ENCODE data around the gene COMMD9. TPM values are rescaled to one million over a fixed set of nuclear protein-coding genes. Genes with fewer than 3 reads are reported as not detected.

The COMMD9 gene
- total and polyA plus RNA-seq, 4 donors, result 23.6 to 37.5 (median 29.6) TPM

GRCh38 chr11:36253238-36253637 lies 36.0 kb downstream of the COMMD9 start:
- Histone ChIP-seq H3K4me1 (ENCODE audit: control insufficient read depth in 1 of 2, insufficient read depth in 2 of 2, low read length in 2 of 2) (no peaks in the 10 kb centered on the region), H3K36me3 (ENCODE audit: control insufficient read depth in 1 of 2, insufficient read depth in 2 of 2, low read length in 1 of 2) (no peaks in the 10 kb centered on the region), H3K9me3 (ENCODE audit: control insufficient read depth, low read length) (peaks cover 3% of the 10 kb centered on the region), H3K27ac (ENCODE audit: low read depth in 1 of 2, low read length in 2 of 2) (no peak overlapping the region), H3K4me3 (ENCODE audit: low read length in 2 of 2) (no peak overlapping the region), H3K27me3 (ENCODE audit: control insufficient read depth in 1 of 2, insufficient read depth in 2 of 2, low read length in 1 of 2) (peaks cover 0 to 1% of the 10 kb centered on the region in 2 donors)
- WGBS, 2 donors, result 56 to 67% methylated on average over 5 of the region's 5 CpGs
- ATAC-seq (ENCODE audit: low FRiP score) (no peak), DNase-seq (no peak)
- intact Hi-C loops (cut with DNase I), result no loop called here

GRCh38 chr11:36251823-36252222 lies 37.4 kb downstream of the COMMD9 start:
- no peaks in the 10 kb centered on the region for H3K4me1 ChIP-seq (ENCODE audit: control insufficient read depth in 1 of 2, insufficient read depth in 2 of 2, low read length in 2 of 2)
- ATAC-seq (ENCODE audit: low FRiP score) (no peak), DNase-seq (no peak)
- 75 to 80% methylated on average over 2 of the region's 2 CpGs for WGBS, 2 donors
- no peaks in the 10 kb centered on the region for H3K36me3 ChIP-seq (ENCODE audit: control insufficient read depth in 1 of 2, insufficient read depth in 2 of 2, low read length in 1 of 2)
- H3K4me3 ChIP-seq (ENCODE audit: low read length in 2 of 2), result no peak overlapping the region
- H3K9me3 ChIP-seq (ENCODE audit: control insufficient read depth, low read length), result peaks cover 3% of the 10 kb centered on the region
- intact Hi-C loops (cut with DNase I), result no loop called here
- H3K27ac ChIP-seq (ENCODE audit: low read depth in 1 of 2, low read length in 2 of 2), result no peak overlapping the region
- peaks cover 0 to 1% of the 10 kb centered on the region in 2 donors for H3K27me3 ChIP-seq (ENCODE audit: control insufficient read depth in 1 of 2, insufficient read depth in 2 of 2, low read length in 1 of 2)

GRCh38 chr11:36249246-36249645 lies 40.0 kb downstream of the COMMD9 start:
- Histone ChIP-seq H3K36me3 (ENCODE audit: control insufficient read depth in 1 of 2, insufficient read depth in 2 of 2, low read length in 1 of 2) (no peaks in the 10 kb centered on the region), H3K4me3 (ENCODE audit: low read length in 2 of 2) (no peak overlapping the region), H3K9me3 (ENCODE audit: control insufficient read depth, low read length) (no peaks in the 10 kb centered on the region), H3K27me3 (ENCODE audit: control insufficient read depth in 1 of 2, insufficient read depth in 2 of 2, low read length in 1 of 2) (peaks cover 0 to 1% of the 10 kb centered on the region in 2 donors), H3K4me1 (ENCODE audit: control insufficient read depth in 1 of 2, insufficient read depth in 2 of 2, low read length in 2 of 2) (no peaks in the 10 kb centered on the region), H3K27ac (ENCODE audit: low read depth in 1 of 2, low read length in 2 of 2) (no peak overlapping the region)
- DNase-seq (no peak), ATAC-seq (ENCODE audit: low FRiP score) (no peak)
- WGBS, 2 donors, result 48 to 49% methylated on average over 2 of the region's 2 CpGs
- intact Hi-C loops (cut with DNase I), result no loop called here

- no peaks in the 10 kb centered on the region for H3K4me1 ChIP-seq (ENCODE audit: control insufficient read depth in 1 of 2, insufficient read depth in 2 of 2, low read length in 2 of 2)
- no peaks in the 10 kb centered on the region for H3K9me3 ChIP-seq (ENCODE audit: control insufficient read depth, low read length)
- intact Hi-C loops (cut with DNase I), result no loop called here
- no peak overlapping the region for H3K27ac ChIP-seq (ENCODE audit: low read depth in 1 of 2, low read length in 2 of 2)
- WGBS, 2 donors, result 86% methylated on average over 4 of the region's 4 CpGs
- peaks cover 0 to 1% of the 10 kb centered on the region in 2 donors for H3K27me3 ChIP-seq (ENCODE audit: control insufficient read depth in 1 of 2, insufficient read depth in 2 of 2, low read length in 1 of 2)
- no peaks in the 10 kb centered on the region for H3K36me3 ChIP-seq (ENCODE audit: control insufficient read depth in 1 of 2, insufficient read depth in 2 of 2, low read length in 1 of 2)
- H3K4me3 ChIP-seq (ENCODE audit: low read length in 2 of 2), result no peak overlapping the region
- no peak for DNase-seq
- no peak for ATAC-seq (ENCODE audit: low FRiP score)
These were observed 40.8 kb downstream of the COMMD9 start for GRCh38 chr11:36248436-36248835.

DNA sequence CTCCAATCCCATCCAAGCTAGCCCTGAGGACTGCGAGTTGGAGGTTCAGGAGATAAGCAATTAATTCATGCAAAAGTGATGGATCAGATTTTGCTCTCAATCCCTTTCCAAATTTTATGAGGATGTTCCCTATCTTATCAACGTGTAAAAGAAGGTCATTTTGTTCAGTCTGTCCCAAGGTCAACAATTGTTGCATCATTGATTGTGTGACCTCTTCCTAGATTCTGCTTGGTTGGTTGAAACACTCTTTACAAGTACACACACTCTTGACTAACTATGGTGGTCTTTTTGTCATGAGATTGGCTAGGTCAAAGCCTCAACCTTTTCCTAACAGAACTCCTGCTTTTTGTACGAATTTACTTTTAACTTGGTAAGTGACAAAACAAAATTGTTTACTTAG lies 41.7 kb downstream of the COMMD9 start:
- DNase-seq (no peak), ATAC-seq (ENCODE audit: low FRiP score) (no peak)
- intact Hi-C loops (cut with DNase I), result no loop called here
- H3K27me3 ChIP-seq (ENCODE audit: control insufficient read depth in 1 of 2, insufficient read depth in 2 of 2, low read length in 1 of 2), result peaks cover 0 to 1% of the 10 kb centered on the region in 2 donors
- H3K9me3 ChIP-seq (ENCODE audit: control insufficient read depth, low read length), result no peaks in the 10 kb centered on the region
- 49 to 71% methylated on average over 3 of the region's 3 CpGs for WGBS, 2 donors
- H3K4me1 ChIP-seq (ENCODE audit: control insufficient read depth in 1 of 2, insufficient read depth in 2 of 2, low read length in 2 of 2), result no peaks in the 10 kb centered on the region
- no peaks in the 10 kb centered on the region for H3K36me3 ChIP-seq (ENCODE audit: control insufficient read depth in 1 of 2, insufficient read depth in 2 of 2, low read length in 1 of 2)
- no peak overlapping the region for H3K4me3 ChIP-seq (ENCODE audit: low read length in 2 of 2)
- no peak overlapping the region for H3K27ac ChIP-seq (ENCODE audit: low read depth in 1 of 2, low read length in 2 of 2)

GRCh38 chr11:36243641-36244040 lies 45.6 kb downstream of the COMMD9 start:
- Histone ChIP-seq H3K36me3 (ENCODE audit: control insufficient read depth in 1 of 2, insufficient read depth in 2 of 2, low read length in 1 of 2) (no peaks in the 10 kb centered on the region), H3K4me1 (ENCODE audit: control insufficient read depth in 1 of 2, insufficient read depth in 2 of 2, low read length in 2 of 2) (no peaks in the 10 kb centered on the region), H3K9me3 (ENCODE audit: control insufficient read depth, low read length) (no peaks in the 10 kb centered on the region), H3K27ac (ENCODE audit: low read depth in 1 of 2, low read length in 2 of 2) (no peak overlapping the region), H3K27me3 (ENCODE audit: control insufficient read depth in 1 of 2, insufficient read depth in 2 of 2, low read length in 1 of 2) (no peaks in the 10 kb centered on the region), H3K4me3 (ENCODE audit: low read length in 2 of 2) (no peak overlapping the region)
- WGBS, 2 donors, result 29 to 35% methylated on average over 1 of the region's 1 CpG
- intact Hi-C loops (cut with DNase I), result no loop called here
- no peak for DNase-seq
- no peak for ATAC-seq (ENCODE audit: low FRiP score)

DNA sequence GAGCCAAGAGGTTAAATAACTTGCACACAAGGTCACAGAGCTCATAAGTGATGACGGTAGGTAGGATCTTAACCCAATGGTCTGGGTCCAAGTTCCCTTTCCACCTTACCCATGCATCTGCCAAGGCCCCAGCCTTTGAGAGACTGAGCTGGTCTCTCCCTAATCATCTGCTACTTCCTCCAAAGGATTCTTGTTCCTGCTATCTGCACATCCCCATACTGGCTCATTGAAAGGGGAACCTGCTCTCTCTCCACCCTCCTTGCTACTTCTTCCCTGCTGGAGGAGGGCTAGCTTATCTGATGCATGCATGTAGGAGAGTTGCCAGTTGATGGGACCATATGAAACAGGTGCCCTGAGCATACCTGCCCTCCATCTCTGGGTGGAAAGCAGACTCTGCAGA lies 47.7 kb downstream of the COMMD9 start:
- ATAC-seq (ENCODE audit: low FRiP score) (no peak), DNase-seq (no peak)
- no peaks in the 10 kb centered on the region for H3K36me3 ChIP-seq (ENCODE audit: control insufficient read depth in 1 of 2, insufficient read depth in 2 of 2, low read length in 1 of 2)
- no peak overlapping the region for H3K27ac ChIP-seq (ENCODE audit: low read depth in 1 of 2, low read length in 2 of 2)
- no peaks in the 10 kb centered on the region for H3K4me1 ChIP-seq (ENCODE audit: control insufficient read depth in 1 of 2, insufficient read depth in 2 of 2, low read length in 2 of 2)
- no peaks in the 10 kb centered on the region for H3K9me3 ChIP-seq (ENCODE audit: control insufficient read depth, low read length)
- WGBS, 2 donors, result 82 to 91% methylated on average over 1 of the region's 1 CpG
- H3K4me3 ChIP-seq (ENCODE audit: low read length in 2 of 2), result no peak overlapping the region
- intact Hi-C loops (cut with DNase I), result no loop called here
- H3K27me3 ChIP-seq (ENCODE audit: control insufficient read depth in 1 of 2, insufficient read depth in 2 of 2, low read length in 1 of 2), result no peaks in the 10 kb centered on the region

- DNase-seq, result no peak
- WGBS, 2 donors, result 94 to 97% methylated on average over 4 of the region's 4 CpGs
- H3K27ac ChIP-seq (ENCODE audit: low read depth in 1 of 2, low read length in 2 of 2), result no peak overlapping the region
- intact Hi-C loops (cut with DNase I), result no loop called here
- ATAC-seq (ENCODE audit: low FRiP score), result no peak
- H3K9me3 ChIP-seq (ENCODE audit: control insufficient read depth, low read length), result no peaks in the 10 kb centered on the region
- no peaks in the 10 kb centered on the region for H3K27me3 ChIP-seq (ENCODE audit: control insufficient read depth in 1 of 2, insufficient read depth in 2 of 2, low read length in 1 of 2)
- H3K36me3 ChIP-seq (ENCODE audit: control insufficient read depth in 1 of 2, insufficient read depth in 2 of 2, low read length in 1 of 2), result no peaks in the 10 kb centered on the region
- H3K4me1 ChIP-seq (ENCODE audit: control insufficient read depth in 1 of 2, insufficient read depth in 2 of 2, low read length in 2 of 2), result no peaks in the 10 kb centered on the region
- no peak overlapping the region for H3K4me3 ChIP-seq (ENCODE audit: low read length in 2 of 2)
These were observed 48.4 kb downstream of the COMMD9 start for GRCh38 chr11:36240801-36241200.

DNA sequence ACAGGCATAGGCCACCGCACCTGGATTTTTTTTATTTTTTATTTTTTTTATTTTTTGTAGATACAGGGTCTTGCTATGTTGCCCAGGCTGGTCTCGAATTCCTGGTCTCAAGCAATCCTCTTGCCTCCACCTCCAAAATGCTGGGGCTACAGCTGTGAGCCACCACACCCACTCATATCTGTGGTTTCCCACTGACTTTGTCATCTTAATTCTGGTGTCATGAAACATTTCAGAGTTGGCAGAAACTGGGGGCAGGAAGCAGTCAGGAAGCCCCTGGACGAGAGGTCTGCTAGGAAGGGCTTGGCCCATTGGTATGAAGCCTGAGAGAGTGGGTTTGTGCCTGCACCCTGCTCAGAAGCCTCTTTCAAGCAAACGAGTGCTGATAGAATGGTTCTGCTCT lies 49.1 kb downstream of the COMMD9 start:
- intact Hi-C loops (cut with DNase I), result no loop called here
- Histone ChIP-seq H3K27me3 (ENCODE audit: control insufficient read depth in 1 of 2, insufficient read depth in 2 of 2, low read length in 1 of 2) (no peaks in the 10 kb centered on the region), H3K9me3 (ENCODE audit: control insufficient read depth, low read length) (no peaks in the 10 kb centered on the region), H3K4me1 (ENCODE audit: control insufficient read depth in 1 of 2, insufficient read depth in 2 of 2, low read length in 2 of 2) (no peaks in the 10 kb centered on the region), H3K36me3 (ENCODE audit: control insufficient read depth in 1 of 2, insufficient read depth in 2 of 2, low read length in 1 of 2) (no peaks in the 10 kb centered on the region), H3K27ac (ENCODE audit: low read depth in 1 of 2, low read length in 2 of 2) (no peak overlapping the region), H3K4me3 (ENCODE audit: low read length in 2 of 2) (no peak overlapping the region)
- DNase-seq (no peak), ATAC-seq (ENCODE audit: low FRiP score) (no peak)
- WGBS, 2 donors, result 84 to 90% methylated on average over 4 of the region's 4 CpGs

Measured in aorta (tissue), 5 donors.